MG63 (cell line): ENCODE results near the gene IGSF1. TPM values are rescaled to one million over a fixed set of nuclear protein-coding genes. Genes with fewer than 3 reads are reported as not detected.

ENCODE experiments used
- DNase-seq: peaks from one replicate; pipeline ENCODE4 v3.0.0-alpha.2; 2020
- H3K27me3 ChIP-seq: fragments of 250-450 bp; sonication (Bioruptor Pico); 2 replicates; pipeline ENCODE4 v1.5.1; 2020; ENCODE audit warnings: mild to moderate bottlenecking, moderate library complexity
- H3K36me3 ChIP-seq: fragments of 250-450 bp; sonication (Bioruptor Pico); 2 replicates; pipeline ENCODE4 v1.5.1; 2020; ENCODE audit warnings: mild to moderate bottlenecking, moderate library complexity
- H3K4me3 ChIP-seq: fragments of 250-450 bp; sonication (Bioruptor Pico); 2 replicates; pipeline ENCODE4 v1.5.1; 2020; ENCODE audit warnings: mild to moderate bottlenecking, moderate library complexity
- H3K9me3 ChIP-seq: fragments of 250-450 bp; sonication (Bioruptor Pico); 2 replicates; pipeline ENCODE4 v1.5.1; 2020; ENCODE audit warnings: mild to moderate bottlenecking, moderate library complexity
- total RNA-seq: library from RNA; depleted of rRNA; stranded (reverse); fragments of >200 nt; shearing (Covaris generic); gene quantifications from 2 replicates; pipeline ENCODE4 v1.2.3, GENCODE V29; 2014; ENCODE audit warnings: low replicate concordance; rRNA removed

Gene IGSF1, protein sequence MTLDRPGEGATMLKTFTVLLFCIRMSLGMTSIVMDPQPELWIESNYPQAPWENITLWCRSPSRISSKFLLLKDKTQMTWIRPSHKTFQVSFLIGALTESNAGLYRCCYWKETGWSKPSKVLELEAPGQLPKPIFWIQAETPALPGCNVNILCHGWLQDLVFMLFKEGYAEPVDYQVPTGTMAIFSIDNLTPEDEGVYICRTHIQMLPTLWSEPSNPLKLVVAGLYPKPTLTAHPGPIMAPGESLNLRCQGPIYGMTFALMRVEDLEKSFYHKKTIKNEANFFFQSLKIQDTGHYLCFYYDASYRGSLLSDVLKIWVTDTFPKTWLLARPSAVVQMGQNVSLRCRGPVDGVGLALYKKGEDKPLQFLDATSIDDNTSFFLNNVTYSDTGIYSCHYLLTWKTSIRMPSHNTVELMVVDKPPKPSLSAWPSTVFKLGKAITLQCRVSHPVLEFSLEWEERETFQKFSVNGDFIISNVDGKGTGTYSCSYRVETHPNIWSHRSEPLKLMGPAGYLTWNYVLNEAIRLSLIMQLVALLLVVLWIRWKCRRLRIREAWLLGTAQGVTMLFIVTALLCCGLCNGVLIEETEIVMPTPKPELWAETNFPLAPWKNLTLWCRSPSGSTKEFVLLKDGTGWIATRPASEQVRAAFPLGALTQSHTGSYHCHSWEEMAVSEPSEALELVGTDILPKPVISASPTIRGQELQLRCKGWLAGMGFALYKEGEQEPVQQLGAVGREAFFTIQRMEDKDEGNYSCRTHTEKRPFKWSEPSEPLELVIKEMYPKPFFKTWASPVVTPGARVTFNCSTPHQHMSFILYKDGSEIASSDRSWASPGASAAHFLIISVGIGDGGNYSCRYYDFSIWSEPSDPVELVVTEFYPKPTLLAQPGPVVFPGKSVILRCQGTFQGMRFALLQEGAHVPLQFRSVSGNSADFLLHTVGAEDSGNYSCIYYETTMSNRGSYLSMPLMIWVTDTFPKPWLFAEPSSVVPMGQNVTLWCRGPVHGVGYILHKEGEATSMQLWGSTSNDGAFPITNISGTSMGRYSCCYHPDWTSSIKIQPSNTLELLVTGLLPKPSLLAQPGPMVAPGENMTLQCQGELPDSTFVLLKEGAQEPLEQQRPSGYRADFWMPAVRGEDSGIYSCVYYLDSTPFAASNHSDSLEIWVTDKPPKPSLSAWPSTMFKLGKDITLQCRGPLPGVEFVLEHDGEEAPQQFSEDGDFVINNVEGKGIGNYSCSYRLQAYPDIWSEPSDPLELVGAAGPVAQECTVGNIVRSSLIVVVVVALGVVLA (N-terminal part only)
- not detected in 2 replicates for total RNA-seq

DNA sequence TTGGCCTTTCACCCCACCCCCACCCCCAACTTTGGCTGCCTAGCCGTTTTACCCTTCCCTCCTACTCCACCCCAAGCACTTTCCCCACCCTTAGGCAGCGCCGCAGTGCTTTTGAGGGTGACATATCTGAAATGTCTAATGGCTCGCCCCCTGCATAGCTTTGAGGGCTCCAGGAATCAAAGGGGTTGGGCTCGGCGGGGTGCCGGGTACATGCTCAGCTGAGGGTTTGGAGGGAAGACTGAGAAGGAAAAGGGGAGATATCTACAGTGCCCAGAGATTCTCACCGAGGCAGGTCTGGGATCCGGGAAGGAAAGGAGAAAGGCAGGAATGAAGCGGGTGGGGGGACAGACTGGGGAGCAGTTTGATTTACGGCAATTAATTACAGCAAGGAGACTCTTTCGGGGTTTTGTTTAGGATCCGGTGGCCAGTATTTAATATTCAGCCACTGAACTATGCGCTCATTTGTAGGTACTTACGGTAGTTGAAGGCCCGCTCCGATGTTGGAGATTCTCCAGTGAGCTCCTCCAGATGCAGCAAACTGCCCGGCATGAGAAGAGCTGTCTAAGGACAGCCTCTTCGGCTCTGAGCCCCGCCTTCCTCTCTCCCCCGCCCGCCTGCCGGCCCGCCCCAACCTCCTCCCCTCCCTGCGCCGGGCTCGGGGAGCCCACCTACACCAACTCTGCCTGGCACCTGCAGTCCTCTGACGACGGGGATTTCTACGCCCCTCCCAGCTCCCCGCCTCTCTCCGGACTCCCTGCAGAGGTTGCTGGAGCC lies at the start of gene IGSF1:
TSS of gene IGSF1 (minus strand) at position 569 of the 774 bp plus-strand sequence. CDS start 2,632 bp downstream, outside the sequence.
- Histone ChIP-seq H3K4me3 (no peak within 1 kb of the TSS), H3K27me3 (no peaks in the 10 kb centered on the region), H3K36me3 (no peaks in the 10 kb centered on the region), H3K9me3 (no peaks in the 10 kb centered on the region)
- DNase-seq = peak; percentile 31

DNA sequence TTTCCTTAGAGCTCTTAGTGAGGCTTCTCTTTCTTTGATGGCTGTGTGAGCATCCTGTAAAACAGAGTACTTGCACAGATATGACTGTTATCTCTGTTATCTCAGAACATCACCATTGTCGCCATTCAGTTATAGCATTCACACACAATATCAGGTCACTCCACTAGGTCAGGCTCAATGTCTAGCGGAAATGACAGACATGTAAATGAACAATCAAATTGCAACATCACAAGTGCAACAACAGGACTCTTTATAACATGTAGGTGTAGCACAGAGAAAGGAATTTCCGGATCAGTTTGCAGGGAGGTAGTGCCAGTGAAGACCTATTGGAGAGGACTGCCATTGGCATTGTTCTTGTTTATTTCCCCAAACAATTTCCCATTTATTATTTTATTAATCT lies 43.2 kb upstream of the IGSF1 start:
- no peaks in the 10 kb centered on the region for H3K9me3 ChIP-seq

DNA sequence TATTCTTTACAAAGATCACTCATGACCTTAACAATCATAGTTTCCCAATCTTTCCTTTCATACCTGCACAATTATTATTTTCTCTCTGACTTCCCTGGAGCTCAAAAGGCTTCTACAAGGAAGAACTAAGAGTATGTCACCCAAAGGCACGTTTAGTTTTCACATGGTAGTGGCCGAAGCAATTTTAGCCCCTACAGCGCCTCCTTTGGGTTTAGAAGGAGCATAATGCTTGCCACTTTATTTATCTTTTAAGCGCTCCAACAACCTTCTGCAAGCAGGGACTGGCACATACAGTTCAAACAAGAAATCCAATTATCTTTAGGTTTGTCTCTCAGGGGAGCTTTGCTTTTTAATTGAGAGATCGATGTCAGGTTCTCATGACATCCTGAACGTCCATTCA lies 42.0 kb upstream of the IGSF1 start:
- H3K9me3 ChIP-seq = no peaks in the 10 kb centered on the region
- DNase-seq = no peak
- H3K36me3 ChIP-seq = no peaks in the 10 kb centered on the region
- H3K4me3 ChIP-seq = no peak overlapping the region
- no peaks in the 10 kb centered on the region for H3K27me3 ChIP-seq

More for the DNA sequence above, 43.2 kb upstream of the IGSF1 start:
- no peak overlapping the region for H3K4me3 ChIP-seq
- H3K36me3 ChIP-seq = no peaks in the 10 kb centered on the region
- no peaks in the 10 kb centered on the region for H3K27me3 ChIP-seq
- DNase-seq = no peak

DNA sequence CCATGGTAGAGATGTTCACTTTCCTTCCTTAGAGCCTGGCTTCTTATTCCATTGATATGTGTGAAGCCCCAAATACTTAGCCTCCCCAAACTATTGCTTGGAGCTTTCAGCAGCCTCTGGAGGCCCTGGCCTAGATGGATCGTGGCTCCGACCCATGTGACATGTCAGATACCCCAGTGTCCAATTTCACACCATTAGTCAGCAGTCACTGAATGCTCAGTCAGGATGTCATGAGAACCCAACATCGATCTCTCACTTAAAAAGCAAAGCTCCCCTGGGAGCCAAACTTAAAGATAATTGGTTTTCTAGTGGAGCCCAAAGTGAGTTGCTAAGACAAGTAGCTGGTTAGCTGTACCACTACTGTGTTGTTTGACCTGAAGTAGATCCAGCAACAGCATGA lies 41.6 kb upstream of the IGSF1 start:
- no peaks in the 10 kb centered on the region for H3K27me3 ChIP-seq
- H3K36me3 ChIP-seq = no peaks in the 10 kb centered on the region
- H3K4me3 ChIP-seq = no peak overlapping the region
- no peaks in the 10 kb centered on the region for H3K9me3 ChIP-seq
- no peak for DNase-seq

DNA sequence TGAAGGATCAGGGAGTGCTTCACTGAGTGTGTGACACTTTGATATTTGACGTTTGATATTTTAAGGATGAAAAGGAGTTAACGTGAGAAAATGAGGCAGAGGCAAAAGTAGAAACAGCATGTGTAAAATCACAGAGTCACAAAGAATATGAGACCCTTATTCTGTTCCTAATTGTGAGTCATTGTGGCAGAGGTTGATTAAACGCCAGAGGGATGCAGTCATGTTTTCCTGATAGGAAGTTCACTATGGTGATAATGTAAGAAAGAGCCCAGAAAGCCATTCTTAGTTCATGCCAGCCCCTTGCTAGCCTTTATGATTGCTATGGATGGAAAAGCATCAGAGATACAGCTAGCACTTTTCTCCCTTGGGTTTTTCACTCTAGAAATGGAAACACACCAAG lies 33.5 kb upstream of the IGSF1 start:
- Histone ChIP-seq H3K9me3 (no peaks in the 10 kb centered on the region), H3K36me3 (no peaks in the 10 kb centered on the region), H3K4me3 (no peak overlapping the region), H3K27me3 (no peaks in the 10 kb centered on the region)
- no peak for DNase-seq

DNA sequence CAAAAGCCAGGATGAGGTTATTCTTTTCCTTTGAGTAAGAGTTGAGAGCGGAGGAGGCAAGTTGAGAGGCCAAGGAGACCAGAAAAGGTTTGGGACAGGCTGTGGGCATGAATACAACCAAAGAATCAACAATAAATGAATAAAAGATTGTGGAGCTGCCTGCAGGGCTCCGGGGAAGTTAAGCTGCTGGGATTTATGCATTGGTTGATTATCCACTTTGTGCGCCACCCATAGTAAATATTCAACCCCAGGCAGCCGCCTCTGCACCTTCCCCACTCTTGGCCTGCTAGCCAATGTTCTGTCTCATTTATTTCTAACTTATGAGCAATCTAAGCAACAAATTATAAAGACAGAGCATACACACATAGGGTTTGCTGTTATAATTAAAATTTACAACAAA lies 28.2 kb upstream of the IGSF1 start:
- Histone ChIP-seq H3K36me3 (no peaks in the 10 kb centered on the region), H3K4me3 (no peak overlapping the region), H3K27me3 (no peaks in the 10 kb centered on the region), H3K9me3 (no peaks in the 10 kb centered on the region)
- DNase-seq = no peak

DNA sequence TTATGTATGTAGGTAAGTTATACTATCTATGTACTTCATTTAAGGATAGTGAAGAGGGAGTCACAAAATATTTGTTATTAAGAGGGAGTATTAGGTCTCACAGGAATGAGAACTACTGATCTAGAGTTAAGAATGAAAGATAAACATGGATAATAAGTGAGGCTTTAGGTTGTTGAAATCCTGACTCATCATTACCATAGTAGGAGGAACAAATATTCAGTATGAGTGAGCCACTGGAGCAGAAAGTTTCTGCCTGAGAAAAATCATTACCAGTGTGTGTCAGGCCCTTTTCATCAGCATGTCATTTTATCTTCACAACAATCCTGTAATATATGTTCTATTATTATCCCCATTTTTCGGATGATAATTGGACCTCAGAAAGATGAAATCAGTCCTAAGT lies 27.2 kb upstream of the IGSF1 start:
- Histone ChIP-seq H3K27me3 (no peaks in the 10 kb centered on the region), H3K9me3 (no peaks in the 10 kb centered on the region), H3K4me3 (no peak overlapping the region), H3K36me3 (no peaks in the 10 kb centered on the region)
- no peak for DNase-seq

DNA sequence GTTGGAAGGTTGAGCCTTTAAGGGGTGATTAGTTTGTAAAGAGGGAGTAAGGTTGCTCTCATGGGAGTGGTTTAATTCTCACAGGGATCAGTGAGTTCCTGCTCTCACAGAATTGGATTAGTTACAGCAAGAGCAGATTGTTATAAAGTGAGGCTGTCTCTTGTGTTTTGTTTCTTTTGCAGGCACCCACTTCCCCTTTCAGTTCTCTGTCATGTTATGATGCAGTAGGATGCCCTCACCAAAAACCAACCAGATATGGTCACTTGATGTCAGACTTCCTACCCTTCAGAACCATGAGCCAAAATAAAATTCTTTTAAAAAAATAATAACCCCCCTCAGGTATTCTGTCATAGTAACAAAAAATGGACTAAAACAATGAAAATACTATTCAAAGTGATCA lies 19.9 kb upstream of the IGSF1 start:
- no peak overlapping the region for H3K4me3 ChIP-seq
- no peaks in the 10 kb centered on the region for H3K36me3 ChIP-seq
- no peaks in the 10 kb centered on the region for H3K27me3 ChIP-seq
- no peaks in the 10 kb centered on the region for H3K9me3 ChIP-seq
- DNase-seq = no peak

DNA sequence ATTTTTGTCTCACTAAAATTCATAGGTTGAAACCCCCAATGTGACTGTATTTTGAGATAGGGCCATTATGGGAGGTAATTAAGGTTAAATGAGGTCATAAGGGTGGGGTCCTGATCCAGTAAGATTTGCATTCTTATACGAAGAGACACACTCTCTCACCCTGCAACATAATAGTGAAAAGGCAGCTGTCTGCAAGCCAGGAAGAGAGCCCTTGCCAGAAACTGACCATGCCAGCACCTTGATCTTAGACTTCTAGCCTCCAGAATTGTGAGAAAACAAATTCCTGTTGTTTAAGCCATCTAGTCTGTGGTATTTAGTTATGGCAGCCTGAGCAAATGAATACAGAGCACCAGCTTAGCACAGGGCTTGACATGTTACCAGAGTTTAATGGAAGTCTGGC lies 17.5 kb upstream of the IGSF1 start:
- no peak for DNase-seq
- Histone ChIP-seq H3K27me3 (no peaks in the 10 kb centered on the region), H3K36me3 (no peaks in the 10 kb centered on the region), H3K4me3 (no peak overlapping the region), H3K9me3 (no peaks in the 10 kb centered on the region)

DNA sequence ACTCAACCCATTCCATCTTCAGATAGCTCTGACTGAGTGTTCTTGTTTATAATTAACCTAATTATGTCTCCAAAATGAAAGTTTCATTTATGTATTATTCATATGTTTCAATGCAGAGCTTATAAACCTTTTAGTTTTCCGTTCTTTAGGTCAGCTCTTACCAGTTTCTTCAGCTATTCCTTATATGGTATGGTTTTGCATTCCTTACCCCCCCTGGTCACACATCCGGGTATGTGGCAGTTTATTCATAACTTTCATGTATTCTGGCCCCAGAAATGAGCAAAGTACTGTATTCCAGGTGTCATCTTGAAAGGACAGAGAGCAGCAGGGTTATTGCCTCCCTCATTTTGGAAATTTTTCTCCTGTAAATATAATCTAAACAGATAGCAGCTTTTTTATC lies 16.8 kb upstream of the IGSF1 start:
- no peak for DNase-seq
- Histone ChIP-seq H3K9me3 (no peaks in the 10 kb centered on the region), H3K36me3 (no peaks in the 10 kb centered on the region), H3K4me3 (no peak overlapping the region), H3K27me3 (no peaks in the 10 kb centered on the region)

DNA sequence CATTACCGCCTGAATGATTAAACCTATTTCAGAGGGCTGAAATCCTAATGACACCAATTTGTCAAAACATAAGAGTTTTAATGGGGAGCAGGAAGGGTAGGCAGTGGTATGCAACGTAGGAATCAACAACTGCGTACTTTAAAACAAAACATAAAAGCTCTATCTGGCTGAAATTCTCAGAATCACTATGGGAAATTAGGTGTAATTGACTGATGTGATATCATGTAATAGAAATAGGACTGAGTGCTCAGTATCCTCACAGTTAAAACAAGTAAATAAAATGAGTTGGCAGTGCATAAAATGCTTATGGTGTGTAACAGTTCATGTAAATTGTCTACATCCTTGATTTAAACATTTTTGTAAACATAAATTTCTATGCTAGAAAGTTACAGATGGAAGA lies 13.6 kb upstream of the IGSF1 start:
- Histone ChIP-seq H3K27me3 (no peaks in the 10 kb centered on the region), H3K4me3 (no peak overlapping the region), H3K9me3 (no peaks in the 10 kb centered on the region), H3K36me3 (no peaks in the 10 kb centered on the region)
- no peak for DNase-seq

DNA sequence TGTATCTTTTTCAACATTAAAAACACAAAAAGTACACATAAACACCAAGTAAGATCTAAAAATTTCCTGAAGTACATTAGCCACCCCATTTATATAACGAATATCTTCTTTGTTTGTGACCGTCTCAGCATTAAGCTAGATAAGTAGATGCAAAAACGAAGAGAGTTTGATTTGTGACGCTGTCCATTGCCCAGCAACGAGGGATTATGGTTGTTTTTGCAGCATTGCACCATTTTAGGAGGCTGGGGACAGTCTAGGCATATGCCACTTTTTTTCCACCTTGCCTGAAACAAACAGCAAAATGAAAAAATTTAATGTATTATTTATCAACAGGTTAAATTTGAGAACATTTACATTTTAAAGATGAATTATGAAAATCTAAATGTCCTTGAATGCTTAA lies 12.0 kb upstream of the IGSF1 start:
- Histone ChIP-seq H3K9me3 (no peaks in the 10 kb centered on the region), H3K36me3 (no peaks in the 10 kb centered on the region), H3K27me3 (no peaks in the 10 kb centered on the region), H3K4me3 (no peak overlapping the region)
- DNase-seq = no peak

DNA sequence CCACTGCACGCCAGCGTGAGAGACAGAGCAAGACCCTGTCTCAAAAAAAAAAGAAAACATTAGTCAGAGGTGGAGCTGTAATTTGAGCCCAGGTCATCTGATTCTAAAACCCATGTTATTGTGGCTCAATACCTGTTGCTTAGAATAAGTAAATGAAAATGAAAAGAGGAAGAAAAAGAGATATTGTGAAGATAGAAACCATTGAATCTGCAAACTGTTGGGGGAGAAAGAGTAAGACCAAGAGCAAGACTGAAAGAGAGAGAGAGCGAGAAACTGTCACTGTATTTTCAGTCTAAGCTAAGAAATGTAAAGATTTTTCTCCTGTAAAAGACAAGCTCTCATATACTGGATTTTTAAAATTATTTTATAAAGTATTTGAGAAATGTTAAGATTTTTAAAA lies 9.7 kb upstream of the IGSF1 start:
- Histone ChIP-seq H3K36me3 (no peaks in the 10 kb centered on the region), H3K27me3 (no peaks in the 10 kb centered on the region), H3K4me3 (no peak overlapping the region), H3K9me3 (no peaks in the 10 kb centered on the region)
- no peak for DNase-seq

DNA sequence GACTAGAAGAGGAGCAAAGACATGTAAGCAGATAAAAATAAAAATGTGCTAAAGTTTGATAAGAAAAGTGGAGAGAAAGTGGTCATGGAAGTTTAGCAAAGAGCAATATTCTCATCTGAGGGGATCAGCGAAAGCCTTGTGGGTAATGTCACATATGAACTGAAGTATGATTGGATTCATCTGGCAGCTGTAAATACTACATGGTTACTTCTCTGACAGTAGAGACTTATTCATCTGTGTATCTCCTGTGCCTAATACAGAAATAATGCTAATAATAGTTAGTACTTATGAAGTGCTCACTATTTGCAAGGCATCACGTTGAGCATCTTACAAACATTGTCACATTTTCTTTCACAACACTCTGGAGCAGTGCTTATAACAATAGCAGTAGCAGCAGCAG lies 8.9 kb upstream of the IGSF1 start:
- Histone ChIP-seq H3K9me3 (no peaks in the 10 kb centered on the region), H3K36me3 (no peaks in the 10 kb centered on the region), H3K4me3 (no peak overlapping the region), H3K27me3 (no peaks in the 10 kb centered on the region)
- no peak for DNase-seq

DNA sequence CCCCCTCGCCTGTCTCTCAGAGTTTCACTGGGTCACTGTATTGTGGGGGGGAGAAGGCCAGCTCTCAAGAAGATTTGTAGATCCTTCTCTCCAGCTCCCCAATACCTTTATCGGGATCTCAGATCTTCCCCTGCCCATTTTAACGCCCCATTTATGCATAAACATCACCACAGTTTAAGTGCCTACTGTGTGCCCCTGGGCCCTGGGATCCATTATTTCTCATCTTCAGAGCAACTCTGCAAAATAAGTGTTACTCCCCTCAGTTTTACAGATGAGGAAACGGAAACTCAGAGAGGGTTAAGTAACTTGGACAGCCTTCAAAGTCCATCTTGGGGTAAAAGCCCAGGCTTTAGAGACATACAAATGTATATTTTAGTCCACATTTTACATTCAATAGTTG lies 421 bp upstream of the IGSF1 start:
- no peak overlapping the region for H3K4me3 ChIP-seq
- H3K27me3 ChIP-seq = no peaks in the 10 kb centered on the region
- DNase-seq = no peak
- no peaks in the 10 kb centered on the region for H3K9me3 ChIP-seq
- no peaks in the 10 kb centered on the region for H3K36me3 ChIP-seq

DNA sequence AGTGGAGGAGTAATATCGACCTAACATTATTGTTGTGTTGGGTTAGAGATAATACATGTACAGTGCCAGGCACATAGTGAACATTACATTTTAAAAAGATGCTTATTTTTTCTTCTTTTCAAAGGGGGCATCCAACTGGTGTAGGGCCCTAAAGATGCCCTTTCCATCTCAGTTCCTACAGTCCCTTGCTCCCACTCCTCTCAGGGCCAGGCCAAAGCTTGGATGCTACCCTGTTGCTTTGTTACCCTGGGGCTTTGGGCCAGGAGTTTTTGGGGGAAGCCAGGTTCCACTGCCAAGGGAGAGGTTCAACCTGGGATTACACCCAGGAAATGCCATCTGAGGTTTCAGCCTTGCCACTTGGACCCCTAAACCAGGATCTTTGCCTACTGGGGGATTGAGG lies 918 bp downstream of the IGSF1 start:
- DNase-seq = no peak
- Histone ChIP-seq H3K4me3 (no peak overlapping the region), H3K27me3 (no peaks in the 10 kb centered on the region), H3K9me3 (no peaks in the 10 kb centered on the region), H3K36me3 (no peaks in the 10 kb centered on the region)
